Adrenal gland (tissue), 5 donors: ENCODE data around the gene ARMC2.

ENCODE experiments used
- CTCF ChIP-seq, 6 experiments: fragments of 450-650 bp in 4 of 6; fragments of 200-600 bp in 2 of 6; sonication (generic) in 1 of 6; IDR thresholded peaks; 1 replicate in 5 of 6; 2 replicates in 1 of 6; pipeline versions ENCODE4 v1.5.1 to v1.8.0; 2016 to 2021; ENCODE audit warnings: antibody characterized with exemption in 6 of 6, mild to moderate bottlenecking in 2 of 6, moderate library complexity in 1 of 6
- POLR2A ChIP-seq, 2 donors: fragments of 450-650 bp; IDR thresholded peaks; one replicate each; pipeline ENCODE4 v1.6.1; 2017; ENCODE audit warnings: antibody characterized with exemption in 2 of 2, mild to moderate bottlenecking in 2 of 2, moderate library complexity in 1 of 2
- donor health status: DM: no; HTN: no; CAD: no.

DNA sequence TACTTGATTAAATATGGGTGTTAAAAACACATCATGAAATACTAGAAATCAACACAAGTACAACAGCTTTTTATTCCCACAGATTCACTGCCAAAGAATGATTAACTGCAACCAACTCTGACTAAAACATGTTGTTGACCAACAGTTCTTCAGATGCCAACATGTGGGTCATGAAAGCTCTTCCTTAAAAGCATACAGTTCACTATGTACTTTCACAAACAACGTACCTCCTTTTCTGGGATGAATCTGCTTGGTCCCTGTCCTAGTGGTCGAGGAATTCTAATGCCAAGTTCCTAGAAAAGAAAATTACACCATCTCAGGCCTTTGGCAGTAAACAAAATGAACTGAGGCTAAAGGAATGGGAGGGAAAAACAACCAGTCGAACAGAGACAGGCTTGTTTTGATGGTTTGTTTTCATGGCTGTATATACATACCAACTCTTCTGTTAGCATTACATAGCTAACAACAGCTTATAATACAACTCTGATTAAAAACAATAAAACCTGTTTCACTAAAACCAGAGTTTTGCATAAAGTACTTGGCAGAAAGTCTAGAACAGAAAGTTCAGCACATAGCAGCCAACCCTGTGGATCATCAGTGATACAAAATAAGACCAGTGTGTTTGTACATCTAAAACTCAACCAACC lies 154.0 kb downstream of the ARMC2 start:
- TF ChIP-seq CTCF (IDR thresholded peaks at IDR 0.05) (no peak), POLR2A (IDR thresholded peaks at IDR 0.05) (no peak)
